Measurements from ENCODE around the gene ARMH1.

DNA sequence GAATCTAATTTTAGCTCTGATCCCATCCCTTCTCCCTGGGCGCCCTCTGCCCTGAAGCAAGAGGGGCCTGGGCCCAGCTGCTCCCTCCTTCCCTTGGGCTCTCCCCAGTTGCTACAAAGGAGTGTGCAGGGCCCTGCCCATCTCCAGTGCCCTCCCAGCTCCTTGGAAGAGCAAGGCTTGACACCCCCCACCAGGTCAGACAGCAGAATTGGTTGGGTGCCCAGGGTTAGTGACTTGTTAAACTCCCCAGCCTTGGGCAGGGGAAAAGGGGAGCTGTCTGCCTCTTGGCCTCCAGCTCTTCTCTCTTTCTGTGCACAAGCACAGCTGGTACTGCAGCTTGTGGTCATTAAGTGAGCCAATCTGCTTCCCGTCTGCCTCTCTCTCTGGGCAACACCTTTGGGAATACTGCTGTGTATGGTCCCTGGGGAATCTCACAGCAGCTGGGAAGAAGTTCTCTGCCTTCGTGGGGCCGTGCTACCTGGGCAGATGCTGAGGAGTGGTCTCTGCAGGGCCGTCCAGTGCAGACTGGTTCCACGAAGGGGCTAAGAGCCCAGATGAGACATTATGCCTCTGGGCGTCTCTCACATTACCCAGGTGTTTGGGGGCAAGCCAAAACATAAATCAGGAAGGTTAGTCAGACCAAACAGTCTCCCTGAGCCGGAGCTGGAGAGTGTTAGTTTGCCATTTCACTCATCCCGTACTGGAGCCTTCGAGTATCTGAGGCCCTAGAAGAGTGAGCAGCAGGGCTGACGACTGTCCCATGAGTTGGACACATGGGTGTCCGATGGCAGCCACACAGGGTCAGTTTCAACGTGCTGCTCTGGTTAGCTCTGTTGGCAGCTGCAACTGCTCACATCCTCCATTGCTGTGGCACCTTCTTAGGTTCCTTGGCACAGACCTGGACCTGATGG lies 37.6 kb upstream of the ARMH1 start:
- TF ChIP-seq, protein P1, sequence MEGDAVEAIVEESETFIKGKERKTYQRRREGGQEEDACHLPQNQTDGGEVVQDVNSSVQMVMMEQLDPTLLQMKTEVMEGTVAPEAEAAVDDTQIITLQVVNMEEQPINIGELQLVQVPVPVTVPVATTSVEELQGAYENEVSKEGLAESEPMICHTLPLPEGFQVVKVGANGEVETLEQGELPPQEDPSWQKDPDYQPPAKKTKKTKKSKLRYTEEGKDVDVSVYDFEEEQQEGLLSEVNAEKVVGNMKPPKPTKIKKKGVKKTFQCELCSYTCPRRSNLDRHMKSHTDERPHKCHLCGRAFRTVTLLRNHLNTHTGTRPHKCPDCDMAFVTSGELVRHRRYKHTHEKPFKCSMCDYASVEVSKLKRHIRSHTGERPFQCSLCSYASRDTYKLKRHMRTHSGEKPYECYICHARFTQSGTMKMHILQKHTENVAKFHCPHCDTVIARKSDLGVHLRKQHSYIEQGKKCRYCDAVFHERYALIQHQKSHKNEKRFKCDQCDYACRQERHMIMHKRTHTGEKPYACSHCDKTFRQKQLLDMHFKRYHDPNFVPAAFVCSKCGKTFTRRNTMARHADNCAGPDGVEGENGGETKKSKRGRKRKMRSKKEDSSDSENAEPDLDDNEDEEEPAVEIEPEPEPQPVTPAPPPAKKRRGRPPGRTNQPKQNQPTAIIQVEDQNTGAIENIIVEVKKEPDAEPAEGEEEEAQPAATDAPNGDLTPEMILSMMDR (IDR thresholded peaks at IDR 0.05; ENCODE audit: low read length): no peak
- no peak for TF ChIP-seq EZH2phosphoT487 (IDR thresholded peaks at IDR 0.05; ENCODE audit: low read length)
- TF ChIP-seq EZH2 (optimal IDR thresholded peaks at IDR 0.05; ENCODE audit: low read depth, low read length): no peak
